Measurements from ENCODE around the gene DHX57.

The DHX57 gene

GRCh38 chr2:38875576-38876367, at the start of gene DHX57, which contains the start of gene MORN2:
Gene DHX57, minus strand, starts transcription at chr2:38875934. Its CDS starts 7,529 bp downstream, at chr2:38868405.
Gene MORN2, plus strand, starts transcription at chr2:38875976.
- peak; percentile 90 for DNase-seq

GRCh38 chr2:38922902-38923301, 47.2 kb upstream of the DHX57 start:
- DNase-seq, result no peak

- DNase-seq, result no peak
Measured at GRCh38 chr2:38922389-38922788, 46.7 kb upstream of the DHX57 start.

- DNase-seq, result no peak
Measured at GRCh38 chr2:38912619-38913018, 36.9 kb upstream of the DHX57 start.

- no peak for DNase-seq
Measured at GRCh38 chr2:38911191-38911590, 35.5 kb upstream of the DHX57 start.

- DNase-seq, result no peak
Measured at GRCh38 chr2:38909872-38910271, 34.1 kb upstream of the DHX57 start.

- DNase-seq, result peak; percentile 85
Measured at GRCh38 chr2:38907743-38908562, 32.2 kb upstream of the DHX57 start.

- no peak for DNase-seq
Measured at GRCh38 chr2:38907242-38907641, 31.5 kb upstream of the DHX57 start.

GRCh38 chr2:38905251-38905650, 29.5 kb upstream of the DHX57 start:
- no peak for DNase-seq

GRCh38 chr2:38900726-38901125, 25.0 kb upstream of the DHX57 start:
- DNase-seq, result no peak

- no peak for DNase-seq
Measured at GRCh38 chr2:38898256-38898655, 22.5 kb upstream of the DHX57 start.

- DNase-seq, result no peak
Measured at GRCh38 chr2:38892819-38893218, 17.1 kb upstream of the DHX57 start.

- DNase-seq, result no peak
Measured at GRCh38 chr2:38889575-38889974, 13.8 kb upstream of the DHX57 start, which contains the start of gene ARHGEF33. Gene ARHGEF33, plus strand, starts transcription at chr2:38889875. Its CDS starts 29,573 bp downstream, at chr2:38919448.

- DNase-seq, result no peak
Measured at GRCh38 chr2:38889045-38889444, 13.3 kb upstream of the DHX57 start.

- DNase-seq, result no peak
Measured at GRCh38 chr2:38887902-38888554, 12.3 kb upstream of the DHX57 start.

- DNase-seq, result no peak
Measured at GRCh38 chr2:38887347-38887746, 11.6 kb upstream of the DHX57 start.

- no peak for DNase-seq
Measured at GRCh38 chr2:38886063-38886462, 10.3 kb upstream of the DHX57 start.

GRCh38 chr2:38876407-38876806, 673 bp upstream of the DHX57 start:
- DNase-seq, result no peak

- no peak for DNase-seq
Measured at GRCh38 chr2:38875227-38875575, 533 bp downstream of the DHX57 start.

GRCh38 chr2:38873763-38874162, 2.0 kb downstream of the DHX57 start:
- DNase-seq, result no peak

- DNase-seq, result no peak
Measured at GRCh38 chr2:38871432-38871831, 4.3 kb downstream of the DHX57 start.

- peak; percentile 59 for DNase-seq
Measured at GRCh38 chr2:38866773-38867443, 8.8 kb downstream of the DHX57 start.

All from activated CD4-positive, alpha-beta T cell treated with anti-CD3 and anti-CD28 coated beads, Interleukin-10, Interleukin-2, amounts not matched to agents 100 ng/mL and 50 ng/mL, durations not matched to agents 16 hours and 8 hours (primary cell).